Activated CD4-positive, alpha-beta T cell treated with anti-CD3 and anti-CD28 coated beads for 48 hours (primary cell): ENCODE data around the gene ELOF1.
"Not testable (repeated sequence)": the region's sequence is repeated elsewhere in the genome, so short reads cannot be mapped to it uniquely, and the experiment has no call there.

Source experiments
- DNase-seq: peaks from one replicate; pipeline ENCODE4 v3.0.0-alpha.2; 2020

The ELOF1 gene

DNA sequence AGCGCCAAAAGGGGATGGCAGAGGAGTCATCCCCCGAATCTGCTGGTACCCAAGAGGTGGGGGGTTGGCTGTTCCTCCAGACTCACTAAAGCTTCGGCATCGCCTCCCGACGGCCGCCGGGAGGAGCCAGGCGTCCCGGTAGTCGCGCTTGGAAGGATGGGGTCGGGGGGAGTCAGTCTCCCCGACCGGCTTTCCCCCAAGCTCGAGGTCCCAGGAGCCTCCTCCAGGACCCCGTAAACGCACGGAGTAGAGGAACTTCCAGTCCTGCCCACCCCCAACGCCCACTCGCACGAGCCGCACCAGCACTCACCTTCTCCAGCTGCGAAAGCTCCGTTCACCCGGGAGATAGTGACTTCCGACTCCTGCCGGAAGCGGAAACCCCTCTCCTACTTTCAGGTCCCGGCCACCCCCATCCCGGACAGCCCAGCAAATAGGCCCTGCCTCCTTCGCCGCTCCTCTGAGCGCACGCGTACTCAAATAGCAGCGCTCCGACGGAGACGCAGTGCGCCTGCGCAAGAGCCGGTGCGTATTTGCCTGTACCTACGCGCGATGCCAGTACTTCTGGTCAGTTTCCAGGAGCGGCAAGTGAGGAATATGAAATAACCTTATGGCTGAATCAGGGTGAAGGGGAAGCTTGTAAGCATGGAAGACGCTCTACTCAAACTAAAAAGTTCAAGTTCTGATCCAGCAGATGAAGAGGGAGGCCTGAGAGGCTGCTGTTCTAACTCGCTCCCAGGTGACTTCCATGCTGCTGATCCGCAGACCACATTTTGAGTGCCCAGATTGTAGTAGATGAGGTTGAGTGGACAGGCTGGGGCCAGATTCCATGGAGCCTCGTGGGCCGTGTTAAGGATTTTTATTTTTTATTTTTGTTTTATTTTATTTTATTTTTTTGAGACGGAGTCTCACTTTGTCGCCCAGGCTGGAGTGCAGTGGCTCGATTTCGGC lies at the start of gene ELOF1:
Gene ELOF1, minus strand, starts transcription at position 350 of the 948 bp plus-strand sequence. CDS start 4,883 bp downstream, outside the sequence.
- DNase-seq: peak; percentile 98

DNA sequence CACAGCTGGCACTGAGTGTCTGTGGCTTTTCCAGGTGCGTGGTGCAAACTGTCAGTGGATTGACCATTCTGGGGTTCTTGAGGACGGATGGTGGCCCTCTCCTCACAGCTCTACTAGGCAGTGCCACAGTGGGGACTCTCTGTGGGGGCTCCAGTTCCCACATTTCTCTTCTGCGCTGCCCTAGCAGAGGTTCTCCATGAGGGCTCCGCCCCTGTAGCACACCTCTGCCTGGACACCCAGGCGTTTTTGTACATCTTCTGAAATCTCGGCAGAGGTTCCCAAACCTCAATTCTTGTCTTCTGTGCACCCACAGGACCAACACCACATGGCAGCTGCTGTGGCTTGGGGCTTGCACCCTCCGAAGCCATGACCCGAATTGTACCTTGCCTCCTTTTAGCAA lies 47.5 kb upstream of the ELOF1 start:
- DNase-seq: no peak

DNA sequence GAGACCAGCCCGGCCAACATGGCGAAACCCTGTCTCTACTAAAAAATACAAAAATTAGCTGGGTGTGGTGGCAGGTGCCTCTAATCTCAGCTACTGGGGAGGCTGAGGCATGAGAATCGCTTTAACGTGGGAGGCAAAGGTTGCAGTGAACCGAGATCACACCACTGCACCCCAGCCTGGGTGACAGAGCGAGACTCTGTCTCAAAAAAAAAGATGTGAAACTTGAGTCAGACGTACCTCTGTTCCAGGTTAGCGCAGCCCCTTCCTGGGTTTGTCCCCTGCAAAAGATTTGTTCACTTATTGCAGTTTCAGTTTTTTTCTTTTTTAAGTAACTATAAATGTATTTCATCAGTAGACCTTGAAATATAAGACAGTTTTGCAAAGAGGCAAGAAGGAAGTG lies 40.7 kb upstream of the ELOF1 start:
- peak; percentile 27 for DNase-seq

DNA sequence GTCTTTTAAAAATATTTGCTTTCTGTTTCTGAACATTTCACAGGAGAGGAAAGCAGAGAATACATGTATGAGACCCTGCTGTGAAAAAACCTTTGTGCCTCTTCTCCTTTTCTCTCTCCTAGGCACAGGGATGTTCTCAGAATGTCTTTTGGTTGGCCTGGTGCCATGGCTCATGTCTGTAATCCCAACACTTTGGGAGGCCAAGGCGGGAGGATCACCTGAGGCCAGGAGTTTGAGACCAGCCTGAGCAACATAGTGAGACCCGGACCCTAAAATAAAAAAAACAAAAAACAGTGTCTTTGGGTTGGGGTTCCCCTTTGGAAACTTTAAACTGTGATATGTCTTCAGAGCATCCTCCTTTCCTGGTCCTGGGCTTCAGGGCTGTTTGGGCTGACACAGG lies 39.7 kb upstream of the ELOF1 start:
- no peak for DNase-seq

DNA sequence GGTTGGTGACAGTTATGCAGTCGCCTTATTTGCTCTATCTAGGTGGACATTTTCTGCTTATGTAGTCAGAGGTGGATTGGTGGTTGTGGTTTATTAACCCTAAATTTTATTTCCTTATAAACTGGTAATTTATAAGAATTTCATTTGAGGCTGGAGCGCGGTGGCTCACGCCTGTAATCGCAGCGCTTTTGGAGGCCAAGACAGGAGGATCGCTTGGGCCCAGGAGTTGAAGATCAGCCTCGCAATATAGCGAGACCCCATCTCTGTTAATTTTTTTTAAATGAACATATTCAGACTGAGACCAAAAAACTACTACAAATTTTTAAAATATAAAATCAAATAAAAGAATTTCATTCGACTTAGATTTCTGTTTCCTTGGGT lies 39.1 kb upstream of the ELOF1 start:
- DNase-seq: no peak

DNA sequence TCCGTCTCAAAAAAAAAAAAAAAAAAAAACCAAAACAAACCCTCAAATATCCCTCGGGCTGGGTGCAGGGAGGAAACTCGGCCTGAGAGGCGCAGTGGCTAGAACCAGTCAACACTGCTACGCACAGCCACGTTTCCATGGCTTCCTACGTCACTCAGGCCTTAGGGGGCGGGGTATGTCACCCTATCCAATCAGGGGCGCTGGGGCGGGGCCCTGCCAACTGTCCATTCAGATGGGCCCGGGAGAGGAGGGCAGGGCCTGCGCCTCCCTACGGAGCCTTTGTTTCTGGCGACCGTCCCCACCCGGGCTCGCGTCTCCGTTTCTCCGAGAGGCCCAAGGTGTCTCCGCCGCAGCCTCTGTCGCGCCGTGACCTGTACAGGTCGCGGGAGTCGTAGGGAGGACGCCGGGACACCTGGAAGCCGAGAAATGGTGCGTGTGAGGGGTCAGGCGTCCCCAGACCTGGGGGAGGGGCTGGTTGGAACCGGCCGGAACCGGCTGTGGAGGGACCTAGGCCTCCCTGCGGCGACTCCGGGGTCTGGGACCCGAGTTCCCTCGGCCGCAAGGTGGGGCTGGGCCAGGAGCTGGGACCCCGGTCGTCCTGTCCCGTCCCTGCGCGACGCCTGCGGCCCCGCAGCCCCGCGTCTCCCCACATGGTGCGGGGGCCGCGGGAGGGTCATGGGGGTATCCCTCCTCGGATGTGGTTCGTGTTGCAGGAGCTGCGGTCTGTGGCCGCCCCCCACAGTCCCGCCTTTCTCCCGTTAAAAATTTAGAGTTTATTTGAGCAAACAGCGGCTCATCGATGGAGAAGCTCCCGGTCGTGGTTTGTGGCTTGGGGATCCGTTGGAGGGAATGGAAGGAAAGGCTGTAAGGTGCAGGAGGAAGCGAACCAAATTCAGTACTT lies 38.4 kb upstream of the ELOF1 start, which contains the start of gene ZNF627:
Gene ZNF627, plus strand, starts transcription at position 282 of the 901 bp plus-strand sequence. Its CDS starts 145 bp downstream, at position 427.
- peak; percentile 99 for DNase-seq

DNA sequence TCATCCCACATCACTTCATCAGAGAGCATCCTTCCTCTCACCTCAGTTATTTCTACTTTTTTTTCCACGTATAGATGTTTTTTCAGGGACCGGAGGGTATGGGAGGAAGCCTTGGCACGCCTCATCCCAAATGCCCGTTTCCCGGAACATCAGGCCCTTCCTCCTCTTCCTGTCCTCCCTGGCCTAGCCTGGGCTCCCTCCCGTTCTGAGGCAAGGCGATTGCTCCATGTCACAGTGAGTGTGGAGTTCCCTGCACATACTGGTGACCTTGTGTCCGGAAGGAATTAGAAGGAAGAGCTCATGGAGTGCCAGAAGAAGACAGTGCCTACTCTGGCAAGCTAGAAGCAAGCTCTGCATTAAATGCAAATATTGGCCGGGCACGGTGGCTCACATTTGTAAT lies 37.1 kb upstream of the ELOF1 start:
- DNase-seq: no peak

DNA sequence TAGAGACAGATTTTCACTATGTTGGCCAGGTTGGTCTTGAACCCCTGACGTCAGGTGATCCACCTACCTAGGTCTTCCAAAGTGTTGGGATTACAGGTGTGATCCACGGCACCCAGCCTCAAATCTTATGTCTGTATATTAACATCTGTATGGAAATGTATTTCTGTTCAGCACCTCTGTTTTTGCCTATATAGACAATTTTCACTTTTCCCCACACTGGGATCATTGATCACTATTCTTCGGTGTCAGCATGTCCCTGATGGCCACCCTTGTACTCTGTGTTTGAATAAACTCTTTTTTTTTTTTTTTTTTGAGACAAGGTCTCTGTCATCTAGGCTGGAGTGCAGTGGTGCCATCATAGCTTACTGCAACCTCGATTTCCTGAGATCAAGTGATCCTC lies 35.1 kb upstream of the ELOF1 start:
- DNase-seq: no peak

DNA sequence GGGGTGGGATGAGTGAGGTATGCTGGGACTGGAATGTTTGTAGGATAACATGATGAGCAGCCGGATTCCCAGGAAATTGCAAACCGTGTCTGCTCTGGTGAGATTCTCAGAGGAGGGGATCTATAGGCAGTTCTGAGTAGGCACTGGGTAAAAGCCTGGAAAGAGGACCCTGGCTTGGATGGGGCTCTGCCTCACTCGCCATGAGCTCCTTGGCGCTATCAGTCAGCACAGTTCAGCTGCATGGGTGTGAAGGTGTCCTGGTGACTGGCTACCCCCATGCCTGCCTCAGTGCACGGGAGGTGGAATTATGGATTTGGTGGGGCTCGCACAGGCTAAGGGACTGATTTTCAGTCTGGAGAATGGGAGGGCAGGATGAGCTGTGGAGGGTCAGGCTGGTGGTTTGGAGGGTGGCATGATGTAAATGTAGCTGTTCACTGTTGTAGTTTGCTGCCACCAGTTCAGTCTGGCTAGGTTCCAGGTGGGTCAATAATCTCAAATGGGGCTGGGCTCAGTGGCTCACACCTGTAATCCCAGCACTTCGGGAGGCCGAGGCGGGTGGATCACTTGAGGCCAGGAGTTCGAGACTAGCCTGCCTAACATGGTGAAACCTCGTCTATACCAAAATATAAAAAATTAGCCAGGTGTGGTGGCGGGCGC lies 29.1 kb upstream of the ELOF1 start:
- DNase-seq: no peak

DNA sequence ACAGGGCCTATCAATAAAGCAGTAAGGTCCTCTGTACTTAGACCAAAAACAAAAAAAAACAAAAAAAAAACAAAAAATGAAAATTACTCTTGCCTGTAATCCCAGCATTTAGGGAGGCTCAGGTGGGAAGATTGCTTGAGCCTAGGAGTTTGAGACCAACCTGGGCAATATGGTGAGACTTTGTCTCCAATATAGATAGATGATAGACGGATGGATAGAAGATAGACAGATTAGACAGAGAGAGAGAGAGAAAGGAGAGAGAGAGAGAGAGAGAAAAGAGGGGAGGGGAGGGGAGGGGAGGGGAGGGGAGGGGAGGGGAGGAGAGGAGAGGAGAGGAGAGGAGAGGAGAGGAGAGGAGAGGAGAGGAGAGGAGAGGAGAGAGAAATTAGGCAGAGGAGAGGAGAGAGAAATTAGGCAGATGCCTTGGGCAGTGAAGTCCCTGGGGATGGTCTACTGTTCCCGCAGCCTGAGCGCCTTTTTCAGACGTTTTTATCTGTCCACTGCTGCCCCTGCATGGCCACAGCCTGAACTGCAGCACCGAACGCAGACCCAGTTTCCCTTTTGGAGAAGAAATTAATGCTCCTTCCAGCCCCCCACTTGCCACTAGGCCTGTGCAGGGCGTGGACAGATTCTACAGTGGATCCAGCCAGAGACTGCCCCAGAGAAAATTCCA lies 28.4 kb upstream of the ELOF1 start:
- DNase-seq: peak; percentile 87

DNA sequence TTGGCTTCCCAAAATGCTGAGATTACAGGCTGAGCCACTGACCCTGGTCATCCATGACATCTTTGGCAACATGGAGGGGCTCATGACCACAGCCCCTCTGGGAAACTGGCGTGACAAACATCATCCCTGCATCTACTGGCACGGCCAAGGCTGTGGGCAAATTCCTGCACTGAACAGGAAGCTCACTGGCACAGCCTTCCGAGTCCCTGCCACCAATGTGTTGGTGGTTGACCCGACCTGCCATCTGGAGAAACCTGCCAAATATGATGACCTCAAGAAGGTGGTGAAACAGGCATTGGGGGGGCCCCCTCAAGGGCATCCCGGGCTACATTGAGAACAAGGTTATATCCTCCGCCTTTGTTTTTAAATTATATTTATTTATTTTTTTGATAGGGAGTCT lies 27.3 kb upstream of the ELOF1 start:
- no peak for DNase-seq

DNA sequence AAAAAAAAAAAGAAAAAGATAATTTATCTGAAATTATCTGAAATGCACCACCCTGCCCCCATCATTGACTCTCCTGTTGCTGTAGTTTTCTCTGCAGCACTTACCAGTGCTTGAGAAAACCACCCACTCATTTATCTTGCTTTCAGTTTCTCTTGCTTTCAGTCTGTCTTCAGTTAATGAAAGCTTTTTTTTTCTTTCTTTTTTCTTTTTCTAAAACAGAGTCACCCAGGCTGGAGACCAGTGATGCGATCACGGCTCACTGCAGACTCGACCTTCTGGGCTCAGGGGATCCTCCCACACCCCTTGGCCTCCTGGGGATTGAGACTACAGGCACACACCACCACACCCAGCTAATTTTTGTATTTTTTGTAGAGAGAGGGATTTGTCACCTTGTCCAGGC lies 22.7 kb upstream of the ELOF1 start:
- DNase-seq: peak; percentile 71

DNA sequence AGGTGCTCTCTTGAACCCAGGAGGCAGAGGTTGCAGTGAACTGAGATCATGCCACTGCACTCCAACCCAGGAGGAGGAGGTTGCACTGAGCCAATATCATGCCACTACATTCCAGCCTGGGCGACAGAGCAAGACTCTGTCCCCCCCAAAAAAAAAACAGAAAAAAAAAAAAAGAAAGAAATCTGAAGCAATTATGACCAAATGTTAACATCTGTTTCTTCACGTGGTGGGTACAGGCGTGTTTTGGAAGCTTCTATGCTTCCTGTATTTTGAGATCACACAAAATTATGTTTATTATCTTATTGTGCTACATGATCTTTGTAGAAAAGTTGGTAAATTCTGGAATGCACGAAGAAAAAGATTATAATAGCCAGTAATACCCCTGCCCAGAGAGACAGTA lies 21.1 kb upstream of the ELOF1 start:
- DNase-seq: no peak

DNA sequence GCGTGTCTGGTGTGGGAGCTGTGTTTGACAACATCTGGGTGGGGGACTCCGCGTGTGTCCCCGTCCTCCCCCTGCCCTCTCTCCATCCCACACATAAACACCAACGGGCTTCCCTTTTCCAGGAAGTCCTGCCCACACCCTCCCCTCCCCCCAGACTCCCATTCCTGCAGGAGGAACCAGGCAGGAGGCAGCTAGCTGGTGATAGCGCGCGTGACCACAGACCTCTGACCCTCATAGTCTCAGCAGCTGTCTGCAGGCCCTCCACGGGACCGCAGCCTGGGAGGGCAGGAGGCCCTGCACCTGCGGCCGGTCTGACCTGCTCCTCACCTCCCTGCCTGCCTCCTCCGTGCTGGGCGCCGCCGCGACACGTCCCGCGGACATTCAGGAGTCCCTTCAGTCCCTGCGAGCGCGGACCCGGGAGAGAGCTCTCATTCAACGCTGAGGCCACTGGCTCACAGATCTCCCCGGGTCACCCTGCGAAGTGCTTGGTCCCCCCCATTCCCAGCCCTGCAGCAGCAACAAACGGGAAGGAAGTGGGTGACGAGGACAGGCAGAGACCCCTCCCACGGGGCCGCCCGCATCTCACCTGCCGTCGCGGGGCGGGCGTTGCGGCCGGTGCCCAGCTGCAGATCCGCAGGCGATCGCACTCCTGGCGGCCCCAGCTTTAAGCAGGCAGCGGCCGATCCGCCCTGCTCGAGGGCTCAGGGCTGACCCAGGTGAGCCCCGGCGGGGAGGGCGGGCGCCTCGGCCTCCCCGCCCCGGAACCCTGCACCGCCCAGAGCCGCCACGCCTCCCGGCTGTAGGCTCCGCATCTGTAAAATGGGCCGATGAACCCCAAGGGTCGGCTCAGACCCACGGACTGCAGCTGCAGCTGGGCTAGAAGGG lies 19.5 kb upstream of the ELOF1 start:
- DNase-seq: peak; percentile 43

DNA sequence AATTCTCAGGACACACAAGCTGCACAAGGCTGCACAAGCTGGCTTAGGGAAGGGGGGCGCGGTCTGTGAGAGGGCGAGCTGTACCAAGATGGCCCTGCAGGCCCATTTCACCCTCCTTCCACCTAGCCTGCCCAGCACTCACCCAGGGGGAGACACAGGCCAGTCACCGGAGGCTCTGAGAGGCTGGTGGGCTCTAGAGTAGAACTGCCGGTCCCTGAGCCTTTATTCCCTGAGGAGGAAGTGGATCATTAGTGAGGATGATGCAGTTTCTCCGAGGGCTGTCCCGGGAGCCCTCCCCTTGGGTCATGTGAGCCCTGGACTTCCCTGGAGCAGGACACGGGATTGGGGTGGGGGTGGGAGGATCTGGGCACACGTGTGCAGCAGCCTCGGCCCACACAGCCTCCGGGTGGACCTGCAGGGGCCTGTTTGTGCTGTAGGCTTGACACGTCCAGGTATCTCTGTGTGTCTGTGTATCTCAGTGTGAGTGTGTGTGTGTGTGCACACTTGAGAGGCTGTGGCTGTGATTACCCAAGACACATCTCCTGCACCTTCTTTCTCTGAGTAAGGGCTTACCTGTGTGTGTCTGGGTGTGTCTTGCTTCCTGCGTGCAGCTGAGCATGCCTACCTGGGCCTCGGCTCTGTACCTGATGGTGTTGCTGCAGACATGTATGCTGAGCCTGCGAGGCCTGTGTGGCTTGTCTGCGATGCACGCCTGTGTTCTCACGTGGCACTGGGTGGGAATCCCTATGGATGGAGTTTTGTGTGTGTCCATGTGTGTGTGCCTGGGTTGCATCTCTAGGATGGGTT lies 18.6 kb upstream of the ELOF1 start, which contains the start of gene ACP5:
Gene ACP5, minus strand, starts transcription at position 195 of the 807 bp plus-strand sequence. CDS start 328 bp downstream, outside the sequence.
- no peak for DNase-seq

DNA sequence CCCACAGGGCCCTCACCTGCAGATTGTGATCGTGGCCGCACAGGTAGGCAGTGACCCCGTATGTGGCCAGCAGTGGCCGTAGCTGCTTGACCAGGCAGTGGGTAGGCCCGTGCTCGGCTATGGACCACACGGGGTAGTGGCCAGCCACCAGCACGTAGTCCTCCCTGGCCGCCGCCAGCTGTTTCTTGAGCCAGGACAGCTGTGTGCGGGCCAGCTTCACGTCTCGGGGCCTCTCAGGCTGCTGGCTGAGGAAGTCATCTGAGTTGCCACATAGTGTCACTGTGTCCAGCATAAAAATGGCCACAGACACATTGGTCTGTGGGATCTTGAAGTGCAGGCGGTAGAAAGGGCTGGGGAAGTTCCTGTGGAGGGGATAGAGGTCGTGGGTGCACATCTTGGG lies 17.2 kb upstream of the ELOF1 start:
- no peak for DNase-seq

DNA sequence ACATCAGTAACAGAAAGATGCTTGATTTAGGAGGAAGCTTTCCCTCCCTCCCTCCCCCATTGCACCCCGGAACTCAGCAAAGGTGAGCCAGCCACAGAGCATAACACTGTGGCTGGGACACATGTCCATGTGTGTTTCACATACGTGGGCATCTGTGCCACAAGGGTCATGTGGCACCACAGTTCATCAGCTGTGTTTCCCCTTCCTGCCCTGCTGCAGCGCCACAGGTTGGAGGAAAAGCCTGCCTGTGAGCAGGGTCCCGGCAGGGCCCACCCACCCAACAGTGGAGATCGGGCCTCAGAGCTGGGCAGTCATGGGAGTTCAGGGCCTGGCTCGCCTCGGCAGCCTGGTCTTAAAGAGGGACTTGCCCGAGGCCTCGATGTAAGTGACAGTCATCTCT lies 15.7 kb upstream of the ELOF1 start:
- no peak for DNase-seq

DNA sequence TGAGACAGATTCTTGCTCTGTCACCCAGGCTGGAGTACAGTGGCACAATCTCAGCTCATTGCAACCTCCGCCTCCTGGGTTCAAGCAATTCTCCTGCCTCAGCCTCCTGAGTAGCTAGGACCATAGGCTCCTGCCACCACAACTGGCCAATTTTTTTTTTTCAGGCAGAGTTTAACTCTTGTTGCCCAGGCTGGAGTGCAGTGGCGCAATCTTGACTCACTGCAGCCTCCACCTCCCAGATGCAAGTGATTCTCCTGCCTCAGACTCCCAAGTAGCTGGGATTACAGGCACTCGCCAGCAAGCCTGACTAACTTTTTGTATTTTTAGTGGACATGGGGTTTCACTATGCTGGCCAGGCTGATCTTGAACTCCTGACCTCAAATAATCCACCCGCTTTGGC lies 14.7 kb upstream of the ELOF1 start:
- not testable (repeated sequence) for DNase-seq

DNA sequence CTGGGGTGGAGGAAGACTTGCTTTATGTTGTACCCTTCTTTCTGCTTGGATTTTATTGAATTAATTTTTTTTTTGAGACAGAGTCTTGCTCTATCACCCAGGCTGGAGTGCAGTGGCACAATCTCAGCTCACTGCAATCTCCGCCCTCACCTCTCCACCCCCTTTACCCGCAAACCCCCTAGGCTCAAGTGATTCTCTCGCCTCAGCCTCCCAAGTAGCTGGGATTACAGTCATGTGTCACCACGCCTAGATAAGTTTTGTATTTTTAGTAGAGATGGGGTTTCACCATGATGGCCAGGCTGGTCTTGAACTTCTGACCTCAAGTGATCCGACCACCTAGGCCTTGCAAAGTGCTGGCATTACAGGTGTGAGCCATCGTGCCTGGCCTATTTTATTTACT lies 14.3 kb upstream of the ELOF1 start:
- not testable (repeated sequence) for DNase-seq

DNA sequence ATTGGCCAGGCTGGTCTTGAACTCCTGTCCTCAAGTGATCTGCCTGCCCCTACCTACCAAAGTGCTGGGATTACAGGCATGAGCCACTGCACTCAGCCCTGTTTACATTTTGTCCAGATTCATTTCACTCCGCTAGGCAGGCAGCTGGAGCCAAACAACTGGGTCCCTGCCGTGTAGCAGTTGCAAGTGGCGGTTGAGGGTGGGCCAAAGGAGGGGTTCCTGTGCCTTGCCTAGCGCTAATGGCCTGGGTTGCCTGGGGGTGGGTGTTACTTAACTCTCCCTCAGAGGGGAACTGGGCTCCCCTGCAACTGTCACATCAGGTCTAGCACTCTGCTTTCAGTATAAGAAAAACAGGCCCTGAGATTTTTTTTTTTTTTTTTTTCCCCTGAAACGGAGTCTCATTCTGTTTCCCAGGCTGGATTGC lies 11.0 kb upstream of the ELOF1 start:
- no peak for DNase-seq
